ENCODE measurements around the gene PRX. TPM values are rescaled to one million over a fixed set of nuclear protein-coding genes. Genes with fewer than 3 reads are reported as not detected.

The PRX gene
- total RNA-seq, 2 donors from 2014 or later: 0.77 to 1.6 TPM

Other genes starting within 250 kb of the PRX start
- 10 to 100 TPM; 11.1 to 11.6 TPM for gene MAP3K10, start 222.0 kb downstream of the PRX start, total RNA-seq
- not detected for gene TTC9B, start 195.0 kb downstream of the PRX start, total RNA-seq
- under 1 TPM in 1 of 2 donors, not detected in 1; 0.43 TPM for gene CCNP, start 186.7 kb downstream of the PRX start, total RNA-seq
- 100 to 1,000 TPM; 171 to 214 TPM for gene AKT2, start 128.0 kb downstream of the PRX start, total RNA-seq
- gene C19orf47, start 65.0 kb downstream of the PRX start, total RNA-seq: 10 to 100 TPM; 18.9 to 24.1 TPM
- gene PLD3, start 64.7 kb downstream of the PRX start, total RNA-seq: 10 to 100 TPM; 79.9 to 85.4 TPM
- gene HIPK4, start 23.2 kb downstream of the PRX start, total RNA-seq: not detected
- gene SERTAD1, start 12.6 kb upstream of the PRX start, total RNA-seq: 10 to 100 TPM; 13.8 to 17.9 TPM
- gene SERTAD3, start 31.0 kb upstream of the PRX start, total RNA-seq: 10 to 100 TPM; 14.3 to 23.4 TPM
- 10 to 100 TPM; 39.7 to 52.2 TPM for gene BLVRB, start 52.4 kb upstream of the PRX start, total RNA-seq
- 1 to 10 TPM; 3.7 to 4.2 TPM for gene SPTBN4, start 53.6 kb upstream of the PRX start, total RNA-seq
- gene SHKBP1, start 163.5 kb upstream of the PRX start, total RNA-seq: 100 to 1,000 TPM; 108 to 173 TPM
- 100 to 1,000 TPM; 178 to 245 TPM for gene LTBP4, start 188.0 kb upstream of the PRX start, total RNA-seq

Data from activated naive CD4-positive, alpha-beta T cell treated with anti-CD3 and anti-CD28 coated beads, Interleukin-2, amount 50 U/mL, for 72 hours (primary cell).